DND-41 (cell line): ENCODE results near the gene PPFIBP1.

Experiments
- CTCF ChIP-seq: IDR thresholded peaks from 2 replicates; pipeline ENCODE4 v1.5.1; 2012; ENCODE audit warnings: borderline replicate concordance, low read length, moderate library complexity, mild to moderate bottlenecking; ENCODE audit not compliant: poor library complexity, severe bottlenecking; ENCODE audit errors: extremely low read depth
- EZH2 ChIP-seq: IDR thresholded peaks from 3 replicates; pipeline ENCODE4 v1.6.1; 2012; ENCODE audit warnings: borderline replicate concordance, low read depth, mild to moderate bottlenecking, moderate library complexity, low read length, inconsistent platforms; ENCODE audit not compliant: severe bottlenecking

- TF ChIP-seq CTCF (no peak), EZH2 (no peak)
Observed at GRCh38 chr12:27631813-27632491, 107.9 kb downstream of the PPFIBP1 start.
